CD4-positive, alpha-beta T cell treated with Interferon alpha-2 for 1 hour (primary cell): ENCODE data around the gene COL20A1.
"Not testable (repeated sequence)": the region's sequence is repeated elsewhere in the genome, so short reads cannot be mapped to it uniquely, and the experiment has no call there.

Experiments
- DNase-seq, 2 donors: peaks; one replicate each; pipeline ENCODE4 v3.0.0-alpha.2; 2020 to 2022

Gene COL20A1

DNA sequence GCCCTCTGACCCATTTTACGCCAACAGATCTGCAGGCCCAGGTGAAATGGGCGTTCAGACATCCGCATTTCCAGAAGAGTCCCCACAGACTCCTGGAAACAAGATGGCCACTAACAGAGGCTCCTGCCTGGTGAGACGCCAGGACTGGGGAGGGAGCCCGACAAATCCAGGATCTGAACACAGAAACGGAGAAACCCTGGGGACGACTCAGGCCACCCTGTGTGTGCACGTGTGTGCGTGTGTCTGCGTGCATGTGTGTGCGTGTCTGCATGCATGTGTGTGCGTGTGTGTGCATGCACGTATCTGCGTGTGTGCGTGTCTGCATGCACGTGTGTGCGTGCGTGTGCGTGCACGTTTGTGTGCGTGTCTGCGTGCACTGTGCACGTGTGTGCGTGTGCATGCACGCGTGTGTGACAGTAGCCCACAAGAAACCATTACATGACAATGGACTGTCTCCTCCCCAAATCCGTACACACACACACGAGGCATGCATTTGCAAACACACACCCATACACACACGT, 43.3 kb downstream of the COL20A1 start:
- DNase-seq = no peak

DNA sequence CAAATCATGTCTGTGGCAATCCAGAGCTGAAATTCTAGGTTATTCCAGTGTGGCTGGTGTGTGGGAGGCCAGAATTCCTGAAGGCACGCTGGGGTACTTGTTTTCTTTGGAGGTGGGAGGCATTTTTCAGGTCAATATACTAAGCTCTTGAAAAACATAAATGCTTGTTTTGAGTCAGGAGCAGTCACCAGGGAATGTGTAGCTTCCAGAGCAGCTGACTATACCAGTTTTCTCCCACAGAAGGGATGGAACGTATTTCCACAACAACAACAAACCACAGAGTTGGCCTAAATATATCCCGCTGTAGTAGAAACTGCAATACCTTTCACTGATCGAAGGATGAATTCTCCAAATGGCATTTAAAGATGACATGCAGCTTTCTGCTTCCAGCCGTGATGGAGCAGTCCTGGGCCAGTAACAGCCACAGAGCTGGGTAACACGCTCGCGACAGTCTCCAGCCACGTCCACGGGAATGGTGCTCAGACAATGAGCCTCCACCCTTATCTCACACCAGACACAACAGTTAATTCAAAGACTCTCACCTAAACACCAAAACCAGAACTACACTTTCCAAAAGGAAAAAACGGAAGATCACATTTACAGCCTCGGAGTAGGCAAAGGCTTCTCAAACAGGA, 44.9 kb downstream of the COL20A1 start:
- no peak for DNase-seq

DNA sequence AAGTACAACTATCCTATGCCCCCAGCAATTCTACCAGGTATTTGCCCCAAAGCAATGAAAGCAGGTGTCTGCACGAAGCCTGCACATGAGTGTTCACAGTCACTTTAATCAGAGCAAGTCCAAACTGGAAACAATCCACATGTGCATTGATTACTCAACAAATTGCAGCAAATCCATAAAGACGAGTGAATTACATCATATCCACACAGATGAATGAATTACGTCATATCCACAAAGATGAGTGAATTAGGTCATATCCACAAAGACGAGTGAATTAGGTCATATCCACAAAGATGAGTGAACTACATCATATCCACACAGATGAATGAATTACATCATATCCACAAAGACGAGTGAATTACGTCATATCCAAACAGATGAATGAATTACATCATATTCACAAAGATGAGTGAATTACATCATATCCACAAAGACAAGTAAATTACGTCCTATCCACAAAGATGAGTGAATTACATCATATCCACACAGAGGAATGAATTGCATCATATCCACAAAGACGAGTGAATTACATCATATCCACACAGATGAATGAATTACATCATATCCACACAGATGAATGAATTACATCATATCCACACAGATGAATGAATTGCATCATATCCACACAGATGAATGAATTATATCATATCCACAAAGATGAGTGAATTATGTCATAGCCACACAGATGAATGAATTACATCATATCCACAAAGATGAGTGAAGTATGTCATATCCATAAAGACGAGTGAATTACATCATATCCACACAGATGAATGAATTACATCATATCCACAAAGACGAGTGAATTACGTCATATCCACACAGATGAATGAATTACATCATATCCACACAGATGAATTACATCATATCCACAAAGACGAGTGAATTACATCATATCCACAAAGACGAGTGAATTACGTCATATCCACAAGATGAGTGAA, 46.4 kb downstream of the COL20A1 start:
- DNase-seq = not testable (repeated sequence)

DNA sequence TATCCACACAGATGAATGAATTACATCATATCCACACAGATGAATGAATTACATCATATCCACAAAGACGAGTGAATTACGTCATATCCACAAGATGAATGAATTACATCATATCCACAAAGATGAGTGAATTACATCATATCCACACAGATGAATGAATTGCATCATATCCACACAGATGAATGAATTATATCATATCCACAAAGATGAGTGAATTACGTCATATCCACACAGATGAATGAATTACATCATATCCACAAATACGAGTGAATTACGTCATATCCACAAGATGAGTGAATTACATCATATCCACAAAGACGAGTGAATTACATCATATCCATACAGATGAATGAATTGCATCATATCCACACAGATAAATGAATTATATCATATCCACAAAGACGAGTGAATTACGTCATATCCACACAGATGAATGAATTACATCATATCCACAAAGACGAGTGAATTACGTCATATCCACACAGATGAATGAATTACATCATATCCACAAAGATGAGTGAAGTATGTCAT, 47.2 kb downstream of the COL20A1 start:
- not testable (repeated sequence) for DNase-seq

DNA sequence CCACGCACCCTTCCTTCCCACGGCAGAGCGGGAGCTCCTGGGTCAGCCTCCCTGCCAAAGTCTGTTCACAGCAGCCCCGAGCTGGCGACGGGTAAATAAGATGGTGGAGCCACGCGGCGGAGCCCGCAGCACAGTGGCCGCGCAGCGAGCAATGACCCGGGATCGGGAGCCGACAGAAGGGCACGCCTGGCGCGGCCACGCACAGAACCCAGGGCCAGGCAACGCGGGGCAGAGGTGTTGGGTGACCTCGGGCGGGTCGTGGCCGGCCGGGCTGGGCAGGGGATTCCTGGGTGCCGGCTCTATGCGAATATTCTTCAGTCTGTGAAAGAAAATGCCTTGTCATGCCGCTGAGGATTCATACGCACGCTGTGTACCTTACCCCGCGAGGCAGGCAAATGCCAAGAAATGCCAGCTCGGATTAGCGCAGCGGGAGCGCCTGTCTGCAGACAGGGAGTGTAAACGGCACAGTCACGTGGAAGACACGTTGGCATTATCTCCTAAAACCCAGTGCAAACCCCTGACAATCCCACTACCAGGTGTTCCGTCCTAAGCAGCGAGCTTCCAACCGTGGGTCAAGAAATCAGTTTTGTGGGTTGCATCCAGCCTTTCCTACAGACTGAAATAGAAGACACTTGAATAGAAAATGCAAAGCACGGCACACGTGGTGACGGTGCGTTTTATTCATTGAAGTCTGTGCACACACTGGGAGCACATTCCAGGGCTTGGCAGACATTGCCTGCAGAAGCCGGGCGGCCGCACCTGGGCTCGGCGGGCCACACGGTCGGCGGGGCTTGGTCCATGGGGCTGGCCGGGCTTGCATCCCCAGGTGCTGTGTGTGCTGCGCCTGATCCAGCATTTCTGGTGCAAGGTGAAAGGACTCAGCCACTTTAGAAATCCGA, 49.8 kb downstream of the COL20A1 start:
- no peak for DNase-seq

DNA sequence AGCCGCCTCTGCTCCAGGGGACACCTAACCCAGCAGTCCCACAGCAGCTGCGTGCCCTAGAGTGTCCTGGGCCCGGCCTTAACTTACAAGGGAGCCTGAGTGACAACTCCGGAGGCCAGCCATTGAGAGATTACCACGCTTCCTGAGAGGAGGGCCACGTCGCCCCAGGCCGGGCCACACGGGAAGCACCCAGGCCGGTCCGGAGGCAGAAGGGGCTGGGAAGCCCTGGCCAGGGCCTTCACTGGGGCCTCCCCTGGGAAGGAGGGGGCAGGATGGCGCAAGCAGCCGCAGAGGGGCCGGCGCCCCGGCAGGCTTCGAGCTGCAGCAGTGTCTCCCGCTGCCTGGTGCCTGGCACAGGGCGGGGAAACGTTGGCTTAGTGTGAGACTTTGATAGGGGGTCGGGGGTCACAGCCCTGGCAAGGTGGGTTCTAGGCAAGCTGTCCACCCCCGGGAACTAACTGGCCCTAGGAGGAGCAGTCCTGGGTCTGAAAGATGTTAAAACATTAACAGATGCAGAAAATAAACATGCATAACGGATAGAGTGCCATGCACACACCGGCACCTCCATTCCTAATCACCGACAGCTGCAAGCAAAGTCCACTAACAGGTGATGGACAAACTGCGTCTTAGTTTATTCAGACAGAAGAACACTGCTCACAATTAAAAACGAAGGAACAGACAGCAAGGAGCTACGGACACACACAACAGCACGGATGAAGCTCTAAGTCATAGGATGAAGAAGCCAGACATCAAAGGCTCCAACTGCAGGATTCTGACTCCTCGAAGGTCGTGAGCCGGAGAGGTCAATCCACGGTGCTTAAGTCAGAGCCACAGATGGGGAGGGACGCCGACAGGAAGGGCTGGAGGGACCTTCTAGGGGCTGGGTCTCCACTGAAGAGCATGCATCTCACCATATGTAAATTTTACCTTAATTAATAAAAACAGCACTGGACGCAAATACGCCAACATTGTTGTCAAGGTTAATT, 50.8 kb downstream of the COL20A1 start:
- DNase-seq = no peak

DNA sequence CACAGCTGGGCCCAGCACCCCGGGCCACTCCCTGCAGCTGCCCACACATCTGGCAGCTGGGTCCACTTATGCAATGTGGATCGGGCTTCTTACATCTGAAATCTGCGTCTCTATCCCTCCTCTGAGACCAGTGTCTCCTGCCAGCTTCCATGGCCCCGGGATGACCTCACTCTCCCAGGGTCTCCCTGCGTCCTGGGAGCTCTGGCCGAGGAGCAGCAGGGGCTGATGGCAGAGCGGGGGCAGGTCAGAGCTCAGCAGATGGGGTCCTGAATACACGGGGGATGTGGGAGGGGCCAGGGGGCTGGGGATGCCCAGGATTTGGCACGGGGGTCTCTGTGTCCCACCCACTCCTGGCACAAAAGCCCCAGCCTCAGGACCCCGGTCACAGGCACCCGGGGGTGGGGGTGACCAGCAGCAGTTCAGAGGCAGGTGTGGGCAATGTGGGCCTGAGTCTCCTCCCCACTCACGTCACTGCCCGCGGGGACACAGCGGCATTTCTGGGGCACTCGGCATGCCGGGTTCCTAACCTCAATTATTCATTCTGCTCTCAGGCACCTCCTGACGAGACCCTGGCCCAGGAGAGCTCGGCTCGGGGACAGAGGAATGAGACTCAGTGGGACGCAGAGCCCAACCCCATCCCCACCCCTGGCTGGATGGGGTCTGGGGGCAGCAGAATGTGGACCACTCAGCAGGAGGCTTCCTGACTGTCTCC, 51.8 kb downstream of the COL20A1 start:
- DNase-seq = no peak

DNA sequence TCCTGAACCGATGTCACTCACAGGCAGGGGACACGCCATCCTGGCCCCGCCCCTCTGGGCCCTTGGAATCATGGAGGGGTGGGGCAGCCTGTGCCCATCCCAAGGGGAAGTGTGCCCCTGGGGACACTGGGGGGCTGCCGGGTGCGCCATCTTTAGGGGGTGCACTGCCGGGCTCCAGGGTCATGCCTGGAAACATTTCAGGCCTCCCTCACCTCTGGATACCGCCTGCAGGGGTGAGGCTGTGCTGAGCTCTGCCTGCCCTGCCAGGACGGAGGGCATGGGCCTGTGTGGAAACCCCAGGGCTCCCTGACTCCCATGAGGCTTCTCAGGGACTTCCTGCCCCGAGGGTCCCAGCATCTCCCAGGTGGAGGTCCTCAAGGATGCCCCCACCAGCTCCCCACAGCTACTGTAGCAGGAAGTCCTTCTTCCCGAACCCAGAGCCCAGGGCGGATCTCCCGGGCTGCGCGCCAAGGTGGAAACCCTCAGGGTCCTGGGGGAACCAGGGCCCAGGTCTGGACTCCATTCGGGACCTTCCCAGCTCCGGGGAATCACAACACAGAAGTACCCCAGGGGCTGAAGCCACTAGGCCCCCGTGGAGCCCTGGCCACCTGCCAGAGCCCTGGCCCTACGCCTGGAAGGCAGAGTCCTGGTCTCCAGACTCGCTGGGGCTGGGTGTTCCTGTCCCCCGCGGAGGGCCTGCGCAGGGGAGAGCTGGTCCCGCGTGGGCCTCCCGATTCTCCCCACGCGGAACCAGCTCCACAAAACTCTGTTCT, 52.5 kb downstream of the COL20A1 start:
- no peak for DNase-seq

DNA sequence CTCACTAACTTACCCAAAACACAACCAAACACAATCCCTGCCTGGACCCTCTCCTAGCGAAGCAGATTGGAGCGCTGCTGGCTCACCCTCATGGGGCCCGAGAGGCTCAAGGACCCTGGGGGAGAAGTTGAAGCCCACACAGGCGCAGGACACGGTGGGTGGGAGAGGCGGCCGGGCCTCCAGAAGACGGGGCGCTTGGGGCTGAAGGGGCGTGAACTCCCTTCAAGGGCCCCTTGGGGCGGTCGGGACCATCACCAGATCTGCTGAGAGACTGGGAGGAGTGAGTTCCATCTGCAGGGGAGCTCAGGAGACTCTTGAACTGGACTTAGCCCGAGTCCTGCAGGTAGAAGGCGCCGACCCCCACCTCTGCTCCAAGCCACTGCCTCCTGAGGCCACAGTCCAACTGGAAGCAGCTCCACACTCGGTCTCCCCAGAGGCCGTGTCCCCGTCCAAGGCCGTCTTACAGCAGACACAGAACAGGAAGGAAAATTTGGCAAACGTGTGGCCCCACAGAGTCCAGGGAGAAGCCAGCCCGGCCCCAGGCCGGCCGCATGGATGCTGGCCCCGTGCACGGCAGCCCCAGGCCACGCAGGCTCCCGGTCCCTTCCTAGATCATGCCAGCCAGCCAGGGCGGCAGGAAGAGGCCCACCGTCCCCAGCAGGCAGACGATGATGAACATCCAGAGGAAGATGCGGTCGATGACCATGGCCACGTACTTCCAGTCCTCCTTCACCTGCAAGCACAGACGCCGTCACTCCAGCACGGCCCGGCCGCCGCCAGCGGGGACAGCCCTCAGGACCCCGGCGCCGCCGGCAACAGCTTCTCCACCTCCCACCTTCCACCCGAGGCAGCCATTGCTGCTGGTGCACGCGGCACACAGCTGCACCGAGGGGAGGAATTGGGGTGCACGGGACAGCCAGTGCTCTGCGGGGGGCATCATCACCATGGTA, 53.4 kb downstream of the COL20A1 start:
- no peak for DNase-seq

DNA sequence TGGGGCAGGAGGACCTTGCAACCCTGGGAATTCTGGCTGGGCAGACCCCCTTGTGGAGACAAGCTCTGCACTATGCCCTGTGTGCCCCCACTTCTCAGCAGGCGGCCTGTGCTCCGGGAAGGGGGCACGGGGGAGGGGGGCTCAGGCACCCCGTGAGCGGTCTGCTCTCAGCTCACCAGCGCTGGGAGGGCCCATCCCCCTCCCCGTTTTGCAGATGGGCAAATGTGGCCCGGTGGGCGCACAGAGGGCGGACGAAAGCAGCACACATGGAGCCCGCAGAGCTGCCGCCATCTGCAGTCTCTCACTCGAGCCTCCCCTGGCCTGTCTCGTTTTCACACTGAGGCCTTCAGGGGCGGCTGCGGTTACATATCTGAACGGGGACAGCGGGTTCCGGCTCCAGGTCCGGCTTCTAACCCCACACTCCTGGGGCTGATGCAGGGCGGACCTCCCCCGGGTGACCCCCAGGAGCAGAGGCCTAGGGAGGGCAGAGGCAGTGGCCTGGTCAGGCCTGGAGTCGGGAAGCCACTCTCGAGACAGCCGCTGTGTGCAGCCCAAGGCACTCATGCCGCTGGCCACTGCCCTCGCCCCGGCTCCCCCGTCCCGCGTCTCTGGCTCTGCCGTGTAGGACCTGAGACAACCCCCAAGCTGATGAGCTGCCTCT, 54.2 kb downstream of the COL20A1 start:
- DNase-seq = no peak

DNA sequence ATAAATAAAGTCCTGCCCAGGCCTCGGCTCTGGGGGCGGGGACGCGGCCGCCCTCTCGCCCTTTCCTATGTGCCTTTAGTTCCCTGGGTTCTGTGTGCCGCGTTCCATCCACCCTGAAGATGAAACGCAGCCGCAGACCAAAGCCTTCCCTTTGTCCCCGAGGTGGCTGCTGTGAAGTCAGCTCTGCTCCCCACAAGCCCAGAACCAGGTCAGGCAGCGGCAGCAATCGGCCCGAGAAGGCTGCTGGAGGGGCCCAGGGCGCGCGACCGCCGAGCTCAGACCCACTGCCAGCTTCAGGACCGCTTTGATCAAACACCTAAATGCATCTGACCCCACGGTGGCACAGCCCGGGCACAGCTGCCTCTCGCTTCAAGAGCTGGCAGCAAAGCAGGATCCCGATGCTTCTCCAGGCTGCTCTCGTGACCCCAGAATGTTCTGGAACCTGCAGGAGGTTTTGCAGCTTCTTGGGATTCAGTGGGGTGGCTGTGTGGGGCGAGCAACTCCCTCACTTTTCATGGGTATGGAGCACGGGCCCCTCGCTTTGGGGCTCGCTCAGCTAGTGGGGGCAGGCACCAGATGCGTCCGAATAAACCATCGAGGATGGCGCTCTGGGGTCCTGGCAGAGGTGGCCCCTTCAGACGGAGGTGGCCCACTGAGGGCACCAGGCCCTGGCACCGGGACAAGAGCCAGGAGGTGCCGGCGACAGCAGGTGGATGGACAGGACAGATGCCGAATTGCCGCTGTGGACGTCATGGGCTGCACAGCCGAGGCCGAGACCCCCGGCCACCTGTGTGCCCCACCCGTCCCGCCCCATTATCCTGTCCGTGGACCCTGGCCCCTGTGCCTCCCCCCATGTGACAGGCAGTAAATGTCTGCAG, 55.2 kb downstream of the COL20A1 start:
- DNase-seq = no peak

DNA sequence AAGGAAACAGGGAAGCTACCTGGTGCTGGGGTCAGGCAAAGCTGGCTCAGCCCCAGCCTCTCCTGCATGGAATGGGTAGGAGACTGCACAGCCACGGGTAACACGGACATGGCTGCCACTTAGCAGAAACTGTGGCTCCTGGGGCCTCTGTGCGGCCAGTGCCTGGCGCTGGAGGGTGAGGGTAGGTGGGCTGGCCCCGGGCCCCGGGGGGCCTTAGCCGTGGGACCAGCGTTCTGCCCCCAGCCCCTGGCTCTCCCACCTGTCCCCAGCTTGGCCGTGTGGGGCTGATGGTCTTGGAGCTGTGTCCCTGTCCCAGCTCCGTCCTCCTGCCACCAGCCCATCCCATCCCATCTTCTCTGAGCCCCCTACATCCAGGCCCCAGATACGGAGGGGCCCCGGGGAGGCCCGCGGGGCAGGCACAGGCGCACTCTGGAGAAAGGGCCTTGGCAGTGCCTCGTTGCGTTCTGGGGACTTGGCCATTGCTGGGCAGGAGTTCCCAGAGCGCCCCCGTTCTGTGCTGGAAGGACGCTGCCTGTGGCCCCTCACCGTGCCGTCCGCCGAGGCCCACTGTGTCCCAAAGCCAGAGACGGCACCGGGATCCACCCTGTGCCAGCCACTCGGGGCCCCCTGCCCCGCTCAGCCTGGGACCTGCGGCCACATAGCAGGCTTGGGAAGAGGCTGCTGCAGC, 56.0 kb downstream of the COL20A1 start:
- DNase-seq = no peak

DNA sequence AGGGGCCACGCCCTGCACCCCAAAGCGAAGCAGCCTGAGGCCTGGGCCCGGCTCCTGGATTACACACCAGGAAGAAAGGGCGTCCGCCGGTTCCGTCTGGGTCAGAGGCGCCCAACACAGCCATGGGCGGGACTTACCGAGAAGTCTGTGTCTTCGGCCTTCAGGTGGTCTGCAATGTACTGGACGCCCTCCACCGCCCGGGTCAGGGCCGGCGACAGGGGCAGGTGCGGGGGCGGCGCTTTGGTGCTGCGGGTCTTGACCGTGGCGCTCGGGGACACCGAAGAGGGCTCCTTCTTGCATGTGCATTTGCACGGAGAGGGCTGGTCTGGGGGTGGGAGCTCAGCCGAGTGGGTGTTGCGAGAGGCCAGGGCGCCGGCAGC, 56.5 kb downstream of the COL20A1 start:
- no peak for DNase-seq

DNA sequence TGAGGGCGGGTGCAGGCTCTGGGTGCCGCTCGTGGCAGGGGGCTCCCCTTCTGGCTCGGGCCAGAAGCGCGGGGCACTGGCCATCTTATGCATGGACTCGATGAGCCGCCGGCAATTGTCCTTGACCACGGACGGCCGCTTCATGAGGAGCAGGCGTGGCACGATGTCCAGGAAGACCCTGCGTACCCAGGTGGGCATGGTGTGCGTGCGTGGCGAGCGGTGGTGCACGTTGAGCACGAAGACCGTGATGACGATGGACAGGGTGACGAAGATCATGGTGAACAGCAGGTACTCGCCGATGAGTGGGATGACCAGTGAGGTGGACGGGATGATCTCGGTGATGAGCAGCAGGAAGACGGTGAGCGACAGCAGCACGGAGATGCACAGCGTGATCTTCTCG, 57.2 kb downstream of the COL20A1 start:
- DNase-seq = no peak

DNA sequence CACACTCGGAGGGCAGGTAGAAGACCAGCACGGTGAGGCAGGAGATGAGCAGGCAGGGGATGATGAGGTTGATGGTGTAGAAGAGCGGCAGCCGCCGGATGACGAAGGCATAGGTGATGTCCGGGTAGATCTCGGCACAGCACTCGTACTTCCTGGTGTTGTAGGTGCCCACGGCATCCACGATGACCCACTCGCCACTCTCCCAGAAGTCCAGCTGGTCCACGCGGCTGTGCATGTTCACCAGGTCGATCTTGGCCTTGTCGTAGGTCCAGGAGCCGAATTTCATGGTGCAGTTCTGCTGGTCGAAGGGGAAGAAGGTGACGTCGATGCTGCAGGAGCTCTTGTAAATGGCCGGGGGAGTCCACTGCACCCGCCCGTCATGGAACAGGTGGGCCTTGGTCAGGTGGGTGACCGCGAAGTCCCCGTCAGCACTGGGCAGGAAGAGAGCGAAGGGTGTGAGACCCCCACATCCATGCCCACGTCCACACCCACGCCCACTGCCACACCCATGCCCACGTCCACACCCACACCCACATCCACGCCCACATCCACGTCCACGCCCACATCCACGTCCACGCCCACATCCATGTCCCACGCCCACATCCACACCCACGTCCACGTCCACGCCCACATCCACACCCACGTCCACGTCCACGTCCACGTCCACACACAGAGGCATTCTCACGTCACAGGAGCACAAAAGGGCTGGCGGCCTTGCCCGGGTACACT, 57.8 kb downstream of the COL20A1 start:
- no peak for DNase-seq

DNA sequence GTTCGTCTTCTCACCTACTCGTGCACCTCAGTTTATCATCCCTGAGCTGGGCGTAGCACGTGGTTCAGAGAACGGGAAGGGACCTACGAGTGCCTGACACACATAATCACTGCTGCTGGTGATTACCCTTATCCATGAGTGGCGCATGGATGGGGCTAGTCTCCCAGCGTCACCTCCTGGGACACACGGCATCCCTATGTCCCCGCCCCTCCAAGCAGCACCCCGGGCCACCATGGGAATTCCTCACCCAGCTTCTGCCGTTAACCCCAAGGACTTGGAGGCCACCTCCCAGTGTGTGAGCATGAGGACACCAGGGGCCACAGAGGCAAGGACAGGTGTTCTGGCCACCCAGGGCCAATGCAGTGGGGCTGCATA, 58.3 kb downstream of the COL20A1 start:
- DNase-seq = no peak
